PC-9 (cell line): ENCODE results near the gene CCDC158. TPM values are rescaled to one million over a fixed set of nuclear protein-coding genes. Genes with fewer than 3 reads are reported as not detected.

ENCODE experiments used
- Bru-seq: library from RNA; stranded (reverse); fragments of 400-500 nt; gene quantifications from one replicate; lab custom pipeline; 2021; lab: Mats Ljungman, UMichigan
- BruChase-seq, 2 experiments: library from RNA; stranded (reverse); fragments of 400-500 nt; gene quantifications; one replicate each; lab custom pipeline; 2021; lab: Mats Ljungman, UMichigan
- BruUV-seq: library from RNA; stranded (reverse); fragments of 400-500 nt; replicated peaks from 2 replicates; lab custom pipeline; 2021; lab: Mats Ljungman, UMichigan
- CTCF ChIA-PET: fragments of 300-600 bp; sonication (Branson Sonifier 250); formaldehyde crosslinking; loops from one replicate; lab custom pipeline; 2022; ENCODE audit warnings: antibody characterized with exemption; lab: Charles Lee
- POLR2A ChIA-PET: fragments of 300-600 bp; sonication (Branson Sonifier 250); formaldehyde crosslinking; loops from one replicate; lab custom pipeline; 2022; ENCODE audit warnings: antibody characterized with exemption; ENCODE audit not compliant: unreplicated experiment; lab: Charles Lee
- DNase-seq, 2 experiments: peaks; one replicate each; pipeline versions ENCODE4 v3.0.0 to v3.0.0-alpha.2; 2015 to 2022; ENCODE audit warnings: mixed read lengths in 1 of 2
- H2AFZ ChIP-seq: fragments of 200-600 bp; sonication (generic); 2 replicates; pipeline ENCODE4 v1.8.1; 2017; ENCODE audit warnings: antibody characterized with exemption
- H3F3A ChIP-seq: fragments of 200-600 bp; sonication (generic); 2 replicates; pipeline ENCODE4 v1.8.1; 2017; ENCODE audit warnings: antibody characterized with exemption, mild to moderate bottlenecking, low read depth; ENCODE audit not compliant: insufficient read depth
- H3K27ac ChIP-seq: fragments of 200-600 bp; sonication (generic); 2 replicates; pipeline ENCODE4 v1.6.1; 2016; ENCODE audit warnings: mixed run types
- H3K27me3 ChIP-seq: fragments of 200-600 bp; sonication (generic); 2 replicates; pipeline ENCODE4 v1.6.1; 2016; ENCODE audit warnings: low read depth, mixed run types; ENCODE audit not compliant: insufficient read depth
- H3K36me3 ChIP-seq: fragments of 200-600 bp; sonication (generic); 2 replicates; pipeline ENCODE4 v1.6.1; 2016; ENCODE audit warnings: low read depth, mixed run types
- H3K4me1 ChIP-seq: fragments of 200-600 bp; sonication (generic); replicated peaks from 2 replicates; pipeline ENCODE4 v1.6.1; 2016; ENCODE audit warnings: mixed run types; ENCODE audit not compliant: insufficient read depth
- H3K4me2 ChIP-seq: fragments of 200-600 bp; sonication (generic); 2 replicates; pipeline ENCODE4 v1.6.1; 2017; ENCODE audit warnings: mixed run types
- H3K4me3 ChIP-seq: fragments of 200-600 bp; sonication (generic); 2 replicates; pipeline ENCODE4 v1.6.1; 2016; ENCODE audit warnings: mixed run types
- H3K79me2 ChIP-seq: fragments of 200-600 bp; sonication (generic); 2 replicates; pipeline ENCODE4 v1.6.1; 2017; ENCODE audit warnings: low read depth, mixed run types
- H3K9me2 ChIP-seq: fragments of 200-600 bp; sonication (generic); 2 replicates; pipeline ENCODE4 v1.8.1; 2017; ENCODE audit warnings: mild to moderate bottlenecking; ENCODE audit not compliant: insufficient read depth
- H3K9me3 ChIP-seq: fragments of 200-600 bp; sonication (generic); 2 replicates; pipeline ENCODE4 v1.8.1; 2016; ENCODE audit warnings: low read depth; ENCODE audit not compliant: insufficient read depth
- H4K20me1 ChIP-seq: fragments of 200-600 bp; sonication (generic); 2 replicates; pipeline ENCODE4 v1.8.1; 2017; ENCODE audit not compliant: insufficient read depth
- CTCF ChIP-seq: fragments of 200-600 bp; sonication (generic); conservative IDR thresholded peaks from 2 replicates; pipeline ENCODE4 v1.6.1; 2017; ENCODE audit warnings: mixed run types, antibody characterized with exemption, mild to moderate bottlenecking, moderate library complexity
- EZH2 ChIP-seq: fragments of 200-600 bp; sonication (generic); IDR thresholded peaks from 2 replicates; pipeline ENCODE4 v1.8.0; 2017; ENCODE audit warnings: antibody characterized with exemption, low read depth
- intact Hi-C: fragments of 100-400 bp; cut with micrococcal nuclease; formaldehyde crosslinking; loops from one replicate; pipeline ENCODE4 v1.10.0; 2022; ENCODE audit not compliant: unreplicated experiment
- long read RNA-seq: library from polyadenylated mRNA; stranded (forward); transcript quantifications from one replicate; pipeline ENCODE4 v2.0.0, GENCODE V29; 2022
- total RNA-seq: library from RNA; stranded (reverse); gene quantifications from 2 replicates; pipeline ENCODE4 v1.2.3, GENCODE V29; 2021

The CCDC158 gene
- total RNA-seq, result not detected in 2 replicates
- Bru-seq, nascent RNA, result not detected
- percentile 1 among the genes with signal in this experiment for BruChase-seq, experiment 1, labeled RNA remaining after a 2-hour chase
- percentile 3 among the genes with signal in this experiment for BruChase-seq, experiment 2, labeled RNA remaining after a 6-hour chase
- long read RNA-seq, result 0 reads

GRCh38 chr4:76420762-76421581, at the start of gene CCDC158:
CCDC158 (minus strand) TSS chr4:76421141; CDS start chr4:76403207, 17,934 bp downstream.
- H2AFZ ChIP-seq, result no peak within 1 kb of the TSS; the same call in 1 of the 2 replicates
- intact Hi-C loops, result no loop called here
- TF ChIP-seq EZH2 (no peak), CTCF (no peak)
- no peaks in the 10 kb centered on the region for H3K36me3 ChIP-seq
- no peaks in the 10 kb centered on the region for H3K9me3 ChIP-seq
- ChIA-PET POLR2A (no interaction called here), CTCF (no interaction called here)
- H3K4me3 ChIP-seq, result peak within 1 kb of the TSS; percentile 41; the same call in 1 of the 2 replicates
- H3K9me2 ChIP-seq, result no peaks in the 10 kb centered on the region
- no peak within 1 kb of the TSS for H3K27ac ChIP-seq
- H3F3A ChIP-seq, result no peaks in the 10 kb centered on the region
- no peak for DNase-seq
- H3K4me1 ChIP-seq, result no peaks in the 10 kb centered on the region
- H4K20me1 ChIP-seq, result no peaks in the 10 kb centered on the region
- peak within 1 kb of the TSS; percentile 36; the same call in 1 of the 2 replicates for H3K4me2 ChIP-seq
- no TSS peak for BruUV-seq
- H3K27me3 ChIP-seq, result no peaks in the 10 kb centered on the region
- H3K79me2 ChIP-seq, result no peaks in the 10 kb centered on the region

GRCh38 chr4:76470532-76470931, 49.6 kb upstream of the CCDC158 start:
- H3K9me2 ChIP-seq, result no peaks in the 10 kb centered on the region
- no peak overlapping the region for H2AFZ ChIP-seq
- BruUV-seq, result no TSS peak
- no peak overlapping the region for H3K4me2 ChIP-seq
- ChIA-PET POLR2A (no interaction called here), CTCF (no interaction called here)
- no peak overlapping the region for H3K4me3 ChIP-seq
- no peaks in the 10 kb centered on the region for H3K27me3 ChIP-seq
- H3K36me3 ChIP-seq, result no peaks in the 10 kb centered on the region
- no peaks in the 10 kb centered on the region for H4K20me1 ChIP-seq
- H3F3A ChIP-seq, result no peaks in the 10 kb centered on the region
- H3K79me2 ChIP-seq, result no peaks in the 10 kb centered on the region
- H3K27ac ChIP-seq, result no peak overlapping the region
- TF ChIP-seq CTCF, result no peak
- no peak for TF ChIP-seq EZH2
- no peak for DNase-seq
- no peaks in the 10 kb centered on the region for H3K9me3 ChIP-seq
- intact Hi-C loops, result no loop called here
- no peaks in the 10 kb centered on the region for H3K4me1 ChIP-seq

GRCh38 chr4:76470064-76470463, 49.1 kb upstream of the CCDC158 start:
- Histone ChIP-seq H3K27me3 (no peaks in the 10 kb centered on the region), H3K36me3 (no peaks in the 10 kb centered on the region), H2AFZ (no peak overlapping the region), H3K4me2 (no peak overlapping the region), H3F3A (no peaks in the 10 kb centered on the region), H4K20me1 (no peaks in the 10 kb centered on the region), H3K27ac (no peak overlapping the region), H3K9me3 (no peaks in the 10 kb centered on the region), H3K9me2 (no peaks in the 10 kb centered on the region), H3K4me1 (no peaks in the 10 kb centered on the region), H3K79me2 (no peaks in the 10 kb centered on the region), H3K4me3 (no peak overlapping the region)
- DNase-seq, result no peak
- ChIA-PET CTCF (interaction anchor here (0.6 kb wide), 1 partner anchor 215 kb away, joined by 3 read pairs; no protein-coding TSS in a partner anchor), POLR2A (no interaction called here)
- intact Hi-C loops, result no loop called here
- no peak for TF ChIP-seq CTCF
- TF ChIP-seq EZH2, result no peak
- no TSS peak for BruUV-seq
